ENCODE results near the gene ADORA3. TPM values are rescaled to one million over a fixed set of nuclear protein-coding genes. Genes with fewer than 3 reads are reported as not detected.

Gene ADORA3
- total RNA-seq, 4 donors from 2014 or later, result 5.3 to 17.5 (median 9.9) TPM

GRCh38 chr1:111520053-111520452 is 16.6 kb upstream of the ADORA3 start:
- H3K36me3 ChIP-seq, result no peaks in the 10 kb centered on the region
- no peak for TF ChIP-seq CTCF (IDR thresholded peaks at IDR 0.05)
- TF ChIP-seq POLR2A (IDR thresholded peaks at IDR 0.05), result no peak
- TF ChIP-seq EP300 (IDR thresholded peaks at IDR 0.05), result no peak
- no peaks in the 10 kb centered on the region for H3K9me3 ChIP-seq
- peaks cover 0 to 22% (median 21%) of the 10 kb centered on the region in 4 donors for H3K4me1 ChIP-seq
- 88 to 96% methylated on average over 3 of the region's 3 CpGs for WGBS, 2 donors
- H3K27me3 ChIP-seq, result no peaks in the 10 kb centered on the region
- no peak for DNase-seq (ENCODE audit: low spot score in 2 of 2)
- H3K4me3 ChIP-seq, result no peak overlapping the region
- H3K27ac ChIP-seq, result no peak overlapping the region

- DNase-seq (ENCODE audit: low spot score in 2 of 2), result no peak
- Histone ChIP-seq H3K4me3 (no peak overlapping the region), H3K36me3 (no peaks in the 10 kb centered on the region), H3K27ac (peak overlapping the region in 1 of 4 donors; percentile 87), H3K9me3 (no peaks in the 10 kb centered on the region), H3K4me1 (peaks cover 0 to 46% (median 32%) of the 10 kb centered on the region in 4 donors), H3K27me3 (no peaks in the 10 kb centered on the region)
- no peak for TF ChIP-seq POLR2A (IDR thresholded peaks at IDR 0.05)
- TF ChIP-seq EP300 (IDR thresholded peaks at IDR 0.05), result no peak
- TF ChIP-seq CTCF (IDR thresholded peaks at IDR 0.05), result no peak
- 94 to 95% methylated on average over 1 of the region's 1 CpG for WGBS, 2 donors
These were observed 14.2 kb upstream of the ADORA3 start for GRCh38 chr1:111517469-111518225.

- Histone ChIP-seq H3K4me1 (peaks cover 0 to 61% (median 38%) of the 10 kb centered on the region in 4 donors), H3K27me3 (no peaks in the 10 kb centered on the region), H3K4me3 (peak overlapping the region; percentile 17 to 46 (median 31)), H3K27ac (peak overlapping the region; percentile 58 to 87 (median 82)), H3K36me3 (no peaks in the 10 kb centered on the region), H3K9me3 (no peaks in the 10 kb centered on the region)
- no peak for DNase-seq (ENCODE audit: low spot score in 2 of 2)
- 14 to 19% methylated on average over 11 to 13 of the region's 13 CpGs for WGBS, 2 donors
- TF ChIP-seq POLR2A (IDR thresholded peaks at IDR 0.05) (peak in 1 of 2 donors; percentile 17), EP300 (IDR thresholded peaks at IDR 0.05) (peak in 1 of 2 donors; percentile 37), CTCF (IDR thresholded peaks at IDR 0.05) (peak in 4 of 5 experiments; percentile 26 to 34 (median 30))
These were observed 12.6 kb upstream of the ADORA3 start for GRCh38 chr1:111516005-111516535.

GRCh38 chr1:111515291-111516004 is 12.0 kb upstream of the ADORA3 start:
- no peaks in the 10 kb centered on the region for H3K36me3 ChIP-seq
- peak overlapping the region; percentile 58 to 87 (median 82) for H3K27ac ChIP-seq
- no peak for DNase-seq (ENCODE audit: low spot score in 2 of 2)
- WGBS, 2 donors, result 15 to 21% methylated on average over 29 to 37 of the region's 40 CpGs
- peak overlapping the region; percentile 17 to 46 (median 31) for H3K4me3 ChIP-seq
- no peaks in the 10 kb centered on the region for H3K9me3 ChIP-seq
- no peaks in the 10 kb centered on the region for H3K27me3 ChIP-seq
- H3K4me1 ChIP-seq, result peaks cover 0 to 67% (median 42%) of the 10 kb centered on the region in 4 donors
- no peak for TF ChIP-seq EP300 (IDR thresholded peaks at IDR 0.05)
- TF ChIP-seq POLR2A (IDR thresholded peaks at IDR 0.05), result no peak
- no peak for TF ChIP-seq CTCF (IDR thresholded peaks at IDR 0.05)
